ENCODE data around the gene CFAP43.

- TF ChIP-seq CTCF (IDR thresholded peaks at IDR 0.05) (no peak), POLR2A (IDR thresholded peaks at IDR 0.05) (no peak)
These were observed 10.4 kb upstream of the CFAP43 start for GRCh38 chr10:104242545-104242944.

Measured in gastroesophageal sphincter (tissue), 3 donors.